A549 (cell line): ENCODE measurements around the gene SEPTIN3. TPM values are rescaled to one million over a fixed set of nuclear protein-coding genes. Genes with fewer than 3 reads are reported as not detected.

Source experiments
- ATAC-seq, 2 experiments: fragments of 200-7000 bp in 1 of 2; fragments of >200 bp in 1 of 2; cut with Nextera tagmentation in 1 of 2; cut with Tn5 transposase in 1 of 2; 3 replicates each; pipeline versions ENCODE4 v1.8.0 to v1.9.1; 2018 to 2020; ENCODE audit warnings: mild to moderate bottlenecking in 1 of 2, moderate library complexity in 1 of 2
- CTCF ChIA-PET: fragments of 300-600 bp; sonication (Branson Sonifier 250); formaldehyde crosslinking; extraction: SDS; loops from one replicate; lab custom pipeline; 2021; ENCODE audit warnings: antibody characterized with exemption, inconsistent platforms; lab: Yijun Ruan, JAX
- POLR2A ChIA-PET: fragments of 350-600 bp; formaldehyde crosslinking; extraction: SDS; loops from one replicate; lab custom pipeline; 2021; ENCODE audit warnings: antibody characterized with exemption, inconsistent platforms; lab: Yijun Ruan, JAX
- DNase-seq, 2 experiments: peaks; one replicate each; pipeline versions ENCODE4 v3.0.0 to v3.0.0-alpha.2; 2011 to 2016; ENCODE audit warnings: low read depth in 1 of 2, low spot score in 1 of 2
- FAIRE-seq: peaks from 2 replicates; lab custom pipeline; 2011; peaks lifted over from hg19 to GRCh38; lab: Jason Lieb, UNC
- H3K27ac ChIP-seq, 2 experiments: fragments of >200 bp; sonication (Bioruptor Twin); formaldehyde crosslinking; 3 replicates each; pipeline ENCODE4 v1.5.1; 2016 to 2017
- H3K4me1 ChIP-seq: fragments of >200 bp; sonication (Bioruptor Twin); formaldehyde crosslinking; 3 replicates; pipeline ENCODE4 v1.6.1; 2016
- H3K4me2 ChIP-seq: fragments of >200 bp; sonication (Bioruptor Twin); formaldehyde crosslinking; 3 replicates; pipeline ENCODE4 v1.6.1; 2016
- H3K4me3 ChIP-seq: fragments of >200 bp; sonication (Bioruptor Twin); formaldehyde crosslinking; 3 replicates; pipeline ENCODE4 v1.5.1; 2016
- H3K9me3 ChIP-seq: fragments of >200 bp; sonication (Bioruptor Twin); formaldehyde crosslinking; 3 replicates; pipeline ENCODE4 v1.6.1; 2016
- BHLHE40 ChIP-seq: IDR thresholded peaks from 2 replicates; pipeline ENCODE4 v1.6.1; 2012; ENCODE audit warnings: low read depth, low read length, inconsistent platforms
- CEBPB ChIP-seq, 2 experiments: fragments of >200 bp in 1 of 2; sonication (Bioruptor Twin) in 1 of 2; formaldehyde crosslinking in 1 of 2; IDR thresholded peaks; 2 replicates each; pipeline ENCODE4 v1.6.1; 2012 to 2016
- CHD2 ChIP-seq: fragments of 150-350 bp; IDR thresholded peaks from 2 replicates; pipeline ENCODE4 v1.6.1; 2014; ENCODE audit warnings: low read length; ENCODE audit not compliant: partially characterized antibody
- CHD4 ChIP-seq: fragments of 200-600 bp; sonication (generic); IDR thresholded peaks from 2 replicates; pipeline ENCODE4 v1.6.1; 2016; ENCODE audit warnings: antibody characterized with exemption, mild to moderate bottlenecking, borderline replicate concordance
- FOSB ChIP-seq: fragments of 250-450 bp; sonication (Bioruptor Pico); IDR thresholded peaks from 2 replicates; pipeline ENCODE4 v1.5.0; 2020; ENCODE audit warnings: mild to moderate bottlenecking, moderate library complexity
- FOXS1 ChIP-seq: fragments of 250-450 bp; sonication (Bioruptor Pico); IDR thresholded peaks from 2 replicates; pipeline ENCODE4 v1.5.0; 2020; ENCODE audit warnings: mild to moderate bottlenecking, moderate library complexity
- HEYL ChIP-seq: fragments of 250-450 bp; sonication (Bioruptor Pico); IDR thresholded peaks from 2 replicates; pipeline ENCODE4 v1.8.0; 2021; ENCODE audit warnings: mild to moderate bottlenecking, moderate library complexity
- HOXA7 ChIP-seq: fragments of 250-450 bp; sonication (Bioruptor Pico); IDR thresholded peaks from 2 replicates; pipeline ENCODE4 v1.5.0; 2020; ENCODE audit warnings: mild to moderate bottlenecking, moderate library complexity
- HOXB5 ChIP-seq: fragments of 250-450 bp; sonication (Bioruptor Pico); IDR thresholded peaks from 2 replicates; pipeline ENCODE4 v1.5.0; 2020; ENCODE audit warnings: mild to moderate bottlenecking, moderate library complexity
- POLR2AphosphoS2 ChIP-seq: conservative IDR thresholded peaks from 2 replicates; pipeline ENCODE4 v1.6.1; 2012; ENCODE audit warnings: low read length, improper control_type of control experiment, inconsistent platforms
- RAD21 ChIP-seq, 2 experiments: fragments of >200 bp in 1 of 2; sonication (Bioruptor Twin) in 1 of 2; formaldehyde crosslinking in 1 of 2; IDR thresholded peaks in 1 of 2; conservative IDR thresholded peaks in 1 of 2; 2 replicates in 1 of 2; 3 replicates in 1 of 2; pipeline ENCODE4 v1.6.1; 2012 to 2018; ENCODE audit warnings: inconsistent platforms in 1 of 2
- RARB ChIP-seq: fragments of 250-450 bp; sonication (Bioruptor Pico); IDR thresholded peaks from 2 replicates; pipeline ENCODE4 v1.8.0; 2021; ENCODE audit warnings: mild to moderate bottlenecking, moderate library complexity
- SMC3 ChIP-seq: fragments of >200 bp; sonication (Bioruptor Twin); formaldehyde crosslinking; IDR thresholded peaks from 3 replicates; pipeline ENCODE4 v1.6.1; 2018; ENCODE audit warnings: inconsistent platforms
- WGBS: methylation state at CpG from one replicate; pipeline ENCODE4 v1.1.6; 2017; ENCODE audit errors: missing lambda C conversion rate; 5-methylcytosine and 5-hydroxymethylcytosine counted together
- polyA plus RNA-seq, 4 experiments: library from polyadenylated mRNA; depleted of rRNA in 3 of 4; stranded (reverse); fragments of >200 nt; fragmentation: RNase III in 1 of 4; extraction: RNeasy Plus Mini Kit Qiagen cat#74134 plus additional on column Dnase treatment in 1 of 4; gene quantifications; 2 replicates in 3 of 4; 3 replicates in 1 of 4; pipeline ENCODE4 v1.2.3, GENCODE V29; 2011 to 2017
- TF ChIP-seq, protein P1 (sequence below): fragments of >200 bp; sonication (Bioruptor Twin); formaldehyde crosslinking; IDR thresholded peaks from 2 replicates; pipeline ENCODE4 v1.6.1; 2016
- TF ChIP-seq, protein P2 (sequence below): fragments of >200 bp; sonication (Bioruptor Twin); formaldehyde crosslinking; IDR thresholded peaks from 3 replicates; pipeline ENCODE4 v1.5.1; 2016
- TF ChIP-seq, protein P3 (sequence below): IDR thresholded peaks from 2 replicates; pipeline ENCODE4 v1.6.1; 2012
- TF ChIP-seq, protein P4 (sequence below): fragments of >200 bp; sonication (Bioruptor Twin); formaldehyde crosslinking; IDR thresholded peaks from 3 replicates; pipeline ENCODE4 v1.6.1; 2016

Gene SEPTIN3
- polyA plus RNA-seq, 2 of the 4 experiments (the other 2 are of a cell fraction), result 1.1 to 1.3 TPM

DNA sequence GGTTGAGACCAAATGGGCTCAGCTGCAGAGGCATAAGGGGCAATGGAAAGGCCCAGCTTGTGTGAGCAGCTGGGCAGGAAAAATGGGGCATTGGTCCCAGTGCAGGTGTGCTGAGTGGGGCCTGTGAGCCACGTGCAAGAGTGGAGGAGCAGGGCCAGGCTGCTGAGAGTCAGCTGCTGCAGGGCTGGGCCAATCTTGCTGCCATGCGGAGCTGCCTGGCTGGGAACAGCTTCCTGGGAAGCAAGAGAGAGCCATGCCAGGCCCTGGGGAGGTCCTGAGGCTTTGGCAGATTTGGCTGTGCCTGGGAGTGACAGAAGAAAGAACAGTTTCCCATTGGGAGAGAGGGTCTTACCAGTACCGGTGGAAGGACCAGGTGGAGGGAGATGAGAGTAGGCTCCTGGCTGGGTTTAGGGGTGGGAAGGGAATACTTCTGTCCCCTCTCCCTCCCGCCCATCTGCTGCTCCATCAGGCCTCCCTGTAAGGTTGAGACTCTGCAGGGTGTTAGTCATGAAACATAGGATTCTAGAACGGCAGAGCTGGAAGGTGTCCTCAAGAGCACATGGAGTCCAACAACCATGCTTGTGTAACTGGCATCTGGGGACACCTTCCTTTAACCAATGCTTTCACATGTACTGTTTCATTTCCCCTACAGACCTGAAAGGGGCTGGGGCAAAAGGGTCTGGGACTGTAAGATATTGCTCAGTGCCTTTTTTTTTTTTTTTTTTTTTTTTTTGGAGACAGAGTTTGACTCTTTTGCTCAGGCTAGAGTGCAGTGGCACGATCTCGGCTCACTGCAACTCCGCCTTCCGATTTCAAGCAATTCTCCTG lies 10.4 kb downstream of the SEPTIN3 start:
- Histone ChIP-seq H3K4me2 (no peak overlapping the region), H3K27ac (no peak overlapping the region), H3K9me3 (no peaks in the 10 kb centered on the region), H3K4me3 (no peak overlapping the region), H3K4me1 (no peaks in the 10 kb centered on the region)
- CTCF ChIA-PET, result no interaction called here
- no peak for DNase-seq
- TF ChIP-seq CHD2 (no peak), POLR2AphosphoS2 (no peak), RARB (no peak), BHLHE40 (no peak), HEYL (no peak), CEBPB (IDR thresholded peaks at IDR 0.05) (no peak), HOXA7 (no peak), FOSB (no peak), SMC3 (no peak), FOXS1 (CRISPR knock-in tag) (no peak), RAD21 (conservative IDR thresholded peaks at IDR 0.05 in 1 of 2, IDR thresholded peaks at IDR 0.05 in 1 of 2) (no peak), CHD4 (no peak), HOXB5 (CRISPR knock-in tag) (no peak)
- TF ChIP-seq, protein P1, sequence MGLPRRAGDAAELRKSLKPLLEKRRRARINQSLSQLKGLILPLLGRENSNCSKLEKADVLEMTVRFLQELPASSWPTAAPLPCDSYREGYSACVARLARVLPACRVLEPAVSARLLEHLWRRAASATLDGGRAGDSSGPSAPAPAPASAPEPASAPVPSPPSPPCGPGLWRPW, result no peak
- TF ChIP-seq, protein P2, sequence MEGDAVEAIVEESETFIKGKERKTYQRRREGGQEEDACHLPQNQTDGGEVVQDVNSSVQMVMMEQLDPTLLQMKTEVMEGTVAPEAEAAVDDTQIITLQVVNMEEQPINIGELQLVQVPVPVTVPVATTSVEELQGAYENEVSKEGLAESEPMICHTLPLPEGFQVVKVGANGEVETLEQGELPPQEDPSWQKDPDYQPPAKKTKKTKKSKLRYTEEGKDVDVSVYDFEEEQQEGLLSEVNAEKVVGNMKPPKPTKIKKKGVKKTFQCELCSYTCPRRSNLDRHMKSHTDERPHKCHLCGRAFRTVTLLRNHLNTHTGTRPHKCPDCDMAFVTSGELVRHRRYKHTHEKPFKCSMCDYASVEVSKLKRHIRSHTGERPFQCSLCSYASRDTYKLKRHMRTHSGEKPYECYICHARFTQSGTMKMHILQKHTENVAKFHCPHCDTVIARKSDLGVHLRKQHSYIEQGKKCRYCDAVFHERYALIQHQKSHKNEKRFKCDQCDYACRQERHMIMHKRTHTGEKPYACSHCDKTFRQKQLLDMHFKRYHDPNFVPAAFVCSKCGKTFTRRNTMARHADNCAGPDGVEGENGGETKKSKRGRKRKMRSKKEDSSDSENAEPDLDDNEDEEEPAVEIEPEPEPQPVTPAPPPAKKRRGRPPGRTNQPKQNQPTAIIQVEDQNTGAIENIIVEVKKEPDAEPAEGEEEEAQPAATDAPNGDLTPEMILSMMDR, result no peak
- TF ChIP-seq, protein P3, sequence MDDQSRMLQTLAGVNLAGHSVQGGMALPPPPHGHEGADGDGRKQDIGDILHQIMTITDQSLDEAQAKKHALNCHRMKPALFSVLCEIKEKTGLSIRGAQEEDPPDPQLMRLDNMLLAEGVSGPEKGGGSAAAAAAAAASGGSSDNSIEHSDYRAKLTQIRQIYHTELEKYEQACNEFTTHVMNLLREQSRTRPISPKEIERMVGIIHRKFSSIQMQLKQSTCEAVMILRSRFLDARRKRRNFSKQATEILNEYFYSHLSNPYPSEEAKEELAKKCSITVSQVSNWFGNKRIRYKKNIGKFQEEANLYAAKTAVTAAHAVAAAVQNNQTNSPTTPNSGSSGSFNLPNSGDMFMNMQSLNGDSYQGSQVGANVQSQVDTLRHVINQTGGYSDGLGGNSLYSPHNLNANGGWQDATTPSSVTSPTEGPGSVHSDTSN, result no peak
- TF ChIP-seq, protein P4, sequence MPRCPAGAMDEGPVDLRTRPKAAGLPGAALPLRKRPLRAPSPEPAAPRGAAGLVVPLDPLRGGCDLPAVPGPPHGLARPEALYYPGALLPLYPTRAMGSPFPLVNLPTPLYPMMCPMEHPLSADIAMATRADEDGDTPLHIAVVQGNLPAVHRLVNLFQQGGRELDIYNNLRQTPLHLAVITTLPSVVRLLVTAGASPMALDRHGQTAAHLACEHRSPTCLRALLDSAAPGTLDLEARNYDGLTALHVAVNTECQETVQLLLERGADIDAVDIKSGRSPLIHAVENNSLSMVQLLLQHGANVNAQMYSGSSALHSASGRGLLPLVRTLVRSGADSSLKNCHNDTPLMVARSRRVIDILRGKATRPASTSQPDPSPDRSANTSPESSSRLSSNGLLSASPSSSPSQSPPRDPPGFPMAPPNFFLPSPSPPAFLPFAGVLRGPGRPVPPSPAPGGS, result no peak
- no peak for ATAC-seq
- POLR2A ChIA-PET, result no interaction called here
- no peak for FAIRE-seq
- 76% methylated on average over 9 of the region's 9 CpGs for WGBS

DNA sequence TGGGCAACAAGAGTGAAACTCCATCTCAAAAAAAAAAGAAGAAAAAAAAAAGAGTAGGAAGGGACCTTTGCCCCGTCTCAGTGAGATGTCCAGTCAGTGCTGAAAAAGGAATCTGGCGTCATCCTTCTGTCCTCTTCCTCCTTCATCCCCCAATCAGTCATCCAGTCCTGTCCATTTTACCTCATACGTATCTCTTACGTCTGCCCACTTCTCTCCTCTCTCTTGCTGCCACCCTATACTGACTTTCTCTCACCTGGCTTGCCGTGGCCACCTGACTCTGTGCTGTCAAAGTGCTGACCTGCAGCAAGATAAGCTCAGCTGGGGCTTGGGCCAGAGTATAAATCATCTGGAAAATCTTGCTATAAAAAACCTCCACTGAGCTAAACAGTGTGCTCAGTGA lies 13.6 kb downstream of the SEPTIN3 start:
- CTCF ChIA-PET, result interaction anchor here (1.3 kb wide), 1 partner anchor 108 kb away, joined by 3 read pairs; the partner anchor contains the start of gene NDUFA6
- WGBS, result 59% methylated on average over 5 of the region's 5 CpGs

More for the DNA sequence above, 13.6 kb downstream of the SEPTIN3 start:
- ATAC-seq (no peak), FAIRE-seq (no peak), DNase-seq (no peak)
- Histone ChIP-seq H3K4me1 (no peaks in the 10 kb centered on the region), H3K4me2 (no peak overlapping the region), H3K4me3 (no peak overlapping the region), H3K9me3 (no peaks in the 10 kb centered on the region), H3K27ac (no peak overlapping the region)
- POLR2A ChIA-PET, result interaction anchor here (1.5 kb wide), 1 partner anchor 16 kb away, joined by 4 read pairs; the partner anchor contains the start of gene WBP2NL
- TF ChIP-seq, protein P3, result no peak
